Stimulated activated CD8-positive, alpha-beta memory T cell treated with anti-CD3 and anti-CD28 coated beads, Interleukin-4, amount 100 ng/mL, for 4 hours (primary cell): Measurements from ENCODE around the gene ERICH3.

Source experiments
- DNase-seq, 2 donors: peaks; one replicate each; pipeline ENCODE4 v3.0.0-alpha.2; 2020; ENCODE audit warnings: low read depth in 2 of 2, low spot score in 1 of 2

Gene ERICH3

GRCh38 chr1:74592580-74593355 is 80.8 kb downstream of the ERICH3 start:
- no peak for DNase-seq

GRCh38 chr1:74591949-74592348 is 81.6 kb downstream of the ERICH3 start:
- no peak for DNase-seq

- DNase-seq = no peak
Measured at GRCh38 chr1:74590288-74590687, 83.3 kb downstream of the ERICH3 start.

DNA sequence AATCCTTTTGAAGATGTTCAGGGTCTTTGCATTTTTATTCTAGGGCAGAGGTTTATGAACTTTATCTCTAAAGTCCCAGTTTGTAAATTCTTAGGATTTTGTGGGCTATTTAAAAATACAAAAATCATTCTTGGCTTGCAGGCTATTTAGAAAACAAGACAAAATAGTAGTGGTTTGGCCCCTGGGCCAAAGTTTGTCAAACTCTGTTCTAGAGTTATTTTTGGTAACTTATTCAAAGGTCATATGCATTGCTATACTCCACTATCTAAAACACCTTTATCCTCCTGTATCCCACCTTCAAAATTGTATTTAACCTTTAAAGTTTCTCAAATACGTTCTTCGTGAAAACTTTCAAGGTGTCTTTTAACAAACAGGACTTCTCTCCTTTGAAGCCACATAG is 85.7 kb downstream of the ERICH3 start:
- no peak for DNase-seq

GRCh38 chr1:74586253-74586897 is 87.2 kb downstream of the ERICH3 start:
- DNase-seq = no peak

DNA sequence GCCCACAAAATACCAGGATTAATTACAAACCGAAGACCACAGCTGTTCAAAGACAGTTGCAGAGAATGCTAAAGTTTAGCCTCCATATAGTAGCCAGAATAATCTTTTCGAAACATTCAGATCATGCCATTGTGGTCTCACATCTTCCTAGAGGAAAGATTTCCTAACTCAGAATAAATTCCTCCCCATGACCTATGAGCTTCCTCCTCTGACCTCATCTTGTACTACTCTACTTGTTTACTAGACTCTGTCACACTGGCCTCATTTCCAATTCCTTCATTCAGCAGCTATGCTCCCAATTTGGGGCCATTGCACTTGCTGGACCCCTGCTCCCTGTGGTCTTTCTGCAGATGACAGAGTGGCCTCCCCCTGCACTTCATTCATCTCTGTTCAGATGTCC is 89.4 kb downstream of the ERICH3 start:
- DNase-seq = no peak

DNA sequence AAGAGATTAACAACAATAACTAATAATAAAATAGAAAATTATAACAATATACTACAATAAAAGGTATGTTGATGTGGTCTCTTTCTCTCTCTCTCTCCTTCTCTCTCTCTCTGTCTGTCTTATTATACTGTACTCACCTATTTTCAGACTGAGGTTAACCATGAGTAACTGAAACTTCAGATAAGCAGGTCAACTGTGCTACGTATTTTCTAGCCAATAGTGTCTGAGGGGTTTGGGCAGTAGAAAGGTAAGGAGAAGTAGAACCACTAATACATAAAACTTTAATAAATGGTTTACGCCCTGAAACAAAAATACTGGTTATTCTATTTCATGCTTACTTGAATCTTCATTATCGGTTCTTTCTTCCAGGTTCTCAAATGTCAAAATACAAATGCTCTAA is 90.2 kb downstream of the ERICH3 start:
- no peak for DNase-seq

- no peak for DNase-seq
Measured at GRCh38 chr1:74579425-74579824, 94.2 kb downstream of the ERICH3 start.

DNA sequence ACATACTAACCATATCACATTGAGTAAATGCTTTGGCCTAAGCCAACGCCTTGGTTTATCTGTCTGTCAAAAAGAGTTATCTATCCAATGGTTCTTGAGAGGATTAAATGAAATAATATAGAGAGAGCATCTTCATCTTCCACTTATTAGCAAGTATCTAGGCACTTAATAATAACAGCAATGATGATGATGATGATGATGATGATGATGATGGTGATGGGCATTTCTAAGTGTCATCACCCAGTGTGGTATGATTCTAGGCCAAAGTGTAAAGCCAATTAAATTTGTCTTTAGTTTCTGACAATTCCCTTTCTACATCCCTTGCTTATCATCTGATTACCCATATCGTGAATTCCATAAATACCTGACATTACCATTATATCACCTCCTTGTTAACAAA is 95.5 kb downstream of the ERICH3 start:
- DNase-seq = no peak

GRCh38 chr1:74571891-74572290 is 101.7 kb downstream of the ERICH3 start:
- no peak for DNase-seq

GRCh38 chr1:74571493-74571800 is 102.1 kb downstream of the ERICH3 start:
- no peak for DNase-seq

GRCh38 chr1:74570797-74571492 is 102.6 kb downstream of the ERICH3 start:
- DNase-seq = no peak

DNA sequence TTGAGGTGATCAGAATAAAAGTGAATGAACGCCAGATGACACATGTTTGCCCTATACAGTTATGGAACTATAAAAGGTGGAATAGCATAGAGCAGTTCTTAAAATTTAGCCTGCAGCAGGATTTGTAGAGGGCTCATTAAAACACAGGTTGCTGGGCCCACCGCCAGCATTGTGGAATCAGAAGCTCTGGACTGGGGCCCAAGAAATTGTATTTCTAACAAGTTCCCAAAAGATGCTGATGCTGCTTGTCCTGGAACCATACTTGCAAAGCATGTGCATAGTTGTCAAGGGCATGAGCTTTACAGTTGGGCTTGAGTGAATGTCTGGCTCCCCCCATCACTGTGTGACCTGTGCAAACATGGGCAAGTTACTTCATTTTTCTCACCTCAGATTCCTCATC is 123.7 kb downstream of the ERICH3 start:
- no peak for DNase-seq

DNA sequence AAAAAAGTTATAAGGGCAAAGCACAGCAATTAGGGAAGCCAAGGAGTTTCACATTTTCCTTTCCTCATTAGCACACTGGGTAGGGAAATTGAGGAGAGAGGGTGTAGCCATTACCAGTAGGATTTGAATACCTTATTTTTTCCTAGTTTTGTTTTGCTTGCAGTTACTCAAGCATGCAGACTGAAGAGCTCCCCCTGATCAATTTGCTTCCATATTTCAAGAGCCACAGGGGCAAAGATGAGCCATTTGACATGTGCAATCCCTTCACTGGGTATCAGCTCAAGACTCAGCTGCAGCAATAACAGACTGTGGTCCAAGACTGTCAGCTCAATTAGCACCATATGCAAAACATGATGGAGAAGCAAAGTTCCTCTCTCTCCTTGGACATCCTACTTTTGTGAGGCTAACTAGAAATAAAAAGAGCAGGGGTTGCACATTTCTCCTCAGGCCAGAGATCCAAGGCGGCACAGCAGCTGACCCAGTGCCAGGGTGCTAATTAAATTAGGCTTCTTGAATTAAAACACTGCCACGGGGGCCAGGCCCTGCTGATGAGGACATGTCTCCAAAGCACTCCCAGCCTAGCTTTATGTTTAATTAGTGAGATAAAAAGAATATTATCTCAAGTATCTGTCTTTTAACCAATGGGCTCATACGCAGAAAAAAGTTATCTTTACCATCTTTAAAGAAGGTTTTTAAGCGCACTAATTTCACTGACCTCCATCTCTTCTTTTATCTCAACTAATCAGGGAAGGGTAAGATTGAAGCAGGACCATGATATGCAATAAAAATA is 124.4 kb downstream of the ERICH3 start:
- no peak for DNase-seq

DNA sequence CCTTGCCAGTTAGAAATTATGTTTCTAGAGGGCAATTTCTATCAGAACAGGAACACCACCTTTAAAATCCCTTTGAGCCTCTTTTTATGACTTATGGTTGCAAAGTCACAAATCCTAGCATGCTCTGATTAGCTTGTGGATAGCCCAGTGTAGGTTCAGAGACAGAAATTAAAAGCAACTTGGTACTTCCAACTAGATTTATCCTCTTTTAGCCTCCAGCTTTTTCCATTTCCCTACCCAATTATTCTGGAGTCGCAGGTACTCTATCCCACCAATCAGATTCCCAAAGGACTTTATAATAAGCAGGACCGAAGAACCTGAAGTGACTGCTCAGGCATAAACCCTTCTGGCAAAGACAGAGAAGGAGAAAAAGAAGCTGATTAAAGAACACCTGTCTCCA is 127.8 kb downstream of the ERICH3 start:
- no peak for DNase-seq

GRCh38 chr1:74534241-74534640 is 139.4 kb downstream of the ERICH3 start:
- DNase-seq = no peak

DNA sequence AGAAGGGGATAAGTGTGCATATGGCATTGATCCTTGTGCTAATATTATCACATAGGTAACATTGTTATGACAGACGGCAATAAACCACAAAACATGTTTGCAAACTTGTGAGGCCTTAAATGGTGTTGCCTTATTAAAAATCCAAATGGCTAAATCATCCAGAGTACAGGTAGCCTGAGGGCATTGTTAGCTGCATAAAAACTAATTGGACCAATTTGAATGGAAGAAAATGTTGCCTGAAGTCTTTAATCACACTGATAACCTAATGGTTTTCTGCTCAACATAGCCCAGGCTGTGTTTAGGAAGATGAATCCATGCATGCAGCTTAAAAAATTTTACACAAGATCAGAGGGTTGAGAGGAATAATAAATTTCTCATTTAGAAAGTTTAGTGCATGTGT is 141.8 kb downstream of the ERICH3 start:
- no peak for DNase-seq

DNA sequence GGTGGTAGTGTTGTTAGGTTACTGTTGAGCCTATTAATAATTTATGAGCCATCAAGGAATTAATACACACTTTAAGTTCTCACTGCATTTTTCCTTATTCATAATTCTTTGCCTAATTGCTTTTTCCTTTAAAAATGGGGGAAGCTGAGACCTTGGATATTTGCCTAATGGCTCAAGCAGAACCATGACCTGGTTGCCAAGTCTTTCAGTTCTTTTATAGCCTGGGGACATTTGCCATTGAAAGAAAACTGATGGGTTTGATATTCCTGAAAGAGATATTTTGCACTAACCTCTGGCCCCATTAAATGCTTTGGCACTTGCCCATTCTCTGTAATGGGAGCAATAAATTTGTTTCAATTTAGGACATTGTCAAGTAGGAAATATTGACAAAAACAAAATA is 142.7 kb downstream of the ERICH3 start:
- DNase-seq = no peak

DNA sequence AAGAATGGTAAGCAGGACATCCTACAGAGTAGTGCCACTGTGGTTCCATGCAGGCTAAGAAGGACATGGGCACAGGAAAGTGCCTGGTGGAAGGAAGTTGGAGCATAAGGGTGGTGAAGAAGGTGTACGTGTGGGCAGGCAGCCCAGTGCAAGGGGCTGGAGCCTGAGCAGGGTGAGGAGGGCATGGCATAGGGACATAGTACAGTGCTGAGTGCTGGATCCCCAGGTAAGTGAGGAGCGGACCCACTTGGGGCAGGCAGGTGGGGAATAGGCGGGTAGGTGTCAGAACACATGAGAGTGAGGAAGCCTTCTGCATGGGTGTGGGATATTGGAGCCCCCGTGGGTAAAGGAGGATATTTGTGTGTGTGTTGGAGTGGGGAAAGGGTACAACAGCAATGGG is 145.5 kb downstream of the ERICH3 start:
- no peak for DNase-seq

GRCh38 chr1:74526708-74527107 is 146.9 kb downstream of the ERICH3 start:
- DNase-seq = no peak

DNA sequence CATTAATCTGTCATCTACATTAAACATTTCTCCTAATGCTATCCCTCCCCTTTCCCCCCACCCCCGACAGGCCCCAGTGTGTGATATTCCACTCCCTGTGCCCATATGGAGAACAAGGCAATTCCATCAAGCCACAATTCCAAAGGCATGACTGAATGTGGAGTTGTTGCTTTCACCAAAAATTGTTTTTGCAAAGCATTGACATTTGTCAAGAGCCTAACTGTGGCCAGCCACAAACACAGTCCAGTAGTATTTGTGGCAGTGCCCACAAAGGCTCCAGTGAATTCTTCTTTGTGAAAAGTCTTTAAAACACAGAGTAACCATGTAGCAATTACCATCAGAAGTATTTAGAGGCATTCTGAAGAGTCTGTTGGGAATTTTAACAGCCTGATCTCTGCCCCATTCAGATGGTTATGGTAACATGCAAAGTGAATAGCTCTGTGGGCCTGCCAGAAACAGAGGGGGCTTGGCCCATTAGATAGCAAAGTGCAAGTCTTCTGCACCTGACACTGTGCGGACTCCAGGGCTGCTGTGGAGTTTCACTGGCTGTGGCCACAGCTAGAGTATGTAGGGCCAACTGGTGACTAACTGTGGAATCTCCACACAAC is 149.6 kb downstream of the ERICH3 start:
- no peak for DNase-seq
